Activated CD4-positive, alpha-beta T cell treated with anti-CD3 and anti-CD28 coated beads, Interleukin-2, amount 50 U/mL, for 48 hours (primary cell): ENCODE data around the gene ABHD14A.
"Not testable (repeated sequence)": the region's sequence is repeated elsewhere in the genome, so short reads cannot be mapped to it uniquely, and the experiment has no call there.

Experiments
- DNase-seq, 2 experiments: peaks; one replicate each; pipeline ENCODE4 v3.0.0-alpha.2; 2020

Gene ABHD14A

DNA sequence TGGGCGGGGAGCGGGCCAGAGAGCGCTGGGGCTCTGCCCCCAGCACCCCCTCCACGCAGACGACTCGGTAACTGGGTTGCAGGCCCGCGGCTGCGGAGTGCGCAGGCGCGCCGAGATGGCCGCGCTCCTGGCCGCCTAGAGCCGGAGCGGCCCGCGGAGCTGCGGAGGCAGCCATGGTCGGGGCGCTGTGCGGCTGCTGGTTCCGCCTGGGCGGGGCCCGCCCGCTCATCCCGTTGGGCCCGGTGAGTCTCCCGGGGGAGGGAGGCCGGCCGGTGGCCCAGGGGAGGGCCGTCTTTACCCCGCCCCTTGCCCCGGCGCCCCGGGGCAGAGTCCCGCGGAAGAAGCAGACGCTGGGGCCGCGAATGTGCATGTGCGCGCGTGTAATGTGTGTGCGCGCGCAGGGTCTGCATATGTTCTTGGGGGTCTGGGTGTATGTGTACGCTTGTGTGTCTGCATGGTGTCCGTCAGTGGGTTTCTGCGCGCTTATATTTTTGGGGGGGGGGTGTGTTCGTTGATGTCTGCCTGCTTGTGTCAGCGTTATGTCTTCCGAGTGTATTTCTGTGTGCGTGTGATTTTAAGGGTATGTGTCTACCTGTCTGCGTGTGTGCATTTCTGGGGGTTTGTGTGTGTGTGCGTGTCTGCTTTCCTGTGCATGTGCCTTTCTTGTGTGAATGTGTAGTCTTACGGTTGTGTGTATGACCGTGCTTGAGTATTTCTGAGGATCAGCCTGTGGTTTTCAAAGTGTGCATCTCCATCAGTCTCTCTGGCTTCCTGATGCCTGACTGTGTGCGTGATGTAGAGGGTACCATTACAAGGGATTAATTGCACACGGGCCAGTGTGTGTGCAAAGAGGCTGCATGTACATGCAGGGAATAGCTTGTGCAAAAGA, at the start of gene ABHD14A:
Gene ABHD14A, plus strand, starts transcription at position 102 of the 889 bp plus-strand sequence. Its CDS starts 72 bp downstream, at position 174.
- DNase-seq, result peak; percentile 69 to 76

DNA sequence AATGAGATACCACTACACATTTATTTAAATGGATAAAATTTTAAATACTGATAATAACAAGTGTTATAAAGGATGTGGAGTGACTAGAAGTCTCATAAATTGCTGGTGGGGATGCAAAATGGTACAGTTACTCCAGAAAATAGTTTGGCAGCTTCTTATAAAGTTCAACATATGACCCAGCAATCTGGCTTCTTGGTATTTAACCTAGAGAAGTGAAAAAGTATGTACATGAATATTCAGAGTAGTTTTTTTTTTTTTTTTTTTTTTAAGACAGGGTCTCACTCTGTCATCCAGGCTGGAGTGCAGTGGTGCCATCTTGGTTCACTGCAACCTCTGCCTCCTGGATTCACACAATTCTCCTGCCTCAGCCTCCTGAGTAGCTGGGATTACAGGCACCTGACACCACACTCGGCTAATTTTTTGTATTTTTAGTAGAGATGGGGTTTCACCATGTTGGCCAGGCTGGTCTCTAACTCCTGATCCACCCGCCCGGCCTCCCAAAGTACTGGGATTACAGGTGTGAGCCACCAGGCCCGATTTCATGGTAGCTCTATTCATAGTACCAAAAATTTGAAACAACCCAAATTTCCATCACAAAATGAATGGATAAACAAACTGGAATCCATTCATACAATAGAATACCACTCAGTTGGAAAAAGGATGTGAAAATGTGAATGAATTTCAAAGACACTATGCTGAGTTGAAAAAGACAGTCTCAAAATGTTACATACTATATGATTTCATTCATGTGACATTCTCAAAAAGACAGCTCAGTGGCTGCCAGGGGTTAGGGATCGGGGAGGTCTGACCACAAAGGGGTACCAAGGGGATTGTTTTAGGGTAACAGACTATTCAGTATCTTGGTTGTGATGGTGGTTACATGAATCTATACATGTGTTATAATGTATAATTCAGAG, 47.5 kb upstream of the ABHD14A start:
- no peak for DNase-seq

DNA sequence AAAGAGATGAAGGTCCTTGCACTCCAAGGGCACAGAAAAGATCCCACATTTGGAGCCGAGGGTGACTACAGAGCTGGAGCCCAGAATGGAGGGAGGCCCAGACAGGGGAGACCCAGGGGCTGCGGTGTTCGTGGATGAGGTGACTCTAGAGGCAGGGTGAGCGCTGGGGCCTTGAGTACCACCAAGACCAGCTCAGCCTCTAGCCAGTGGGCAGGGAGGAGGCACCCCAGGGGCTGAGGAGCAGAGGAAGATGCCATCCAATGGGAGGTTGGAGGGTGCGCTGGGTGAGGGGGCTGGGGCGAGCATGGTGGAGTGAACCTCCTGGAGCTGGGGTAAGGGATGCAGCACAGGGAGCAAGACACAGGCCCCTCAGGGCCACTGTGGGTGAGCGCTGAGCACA, 46.4 kb upstream of the ABHD14A start:
- no peak for DNase-seq

DNA sequence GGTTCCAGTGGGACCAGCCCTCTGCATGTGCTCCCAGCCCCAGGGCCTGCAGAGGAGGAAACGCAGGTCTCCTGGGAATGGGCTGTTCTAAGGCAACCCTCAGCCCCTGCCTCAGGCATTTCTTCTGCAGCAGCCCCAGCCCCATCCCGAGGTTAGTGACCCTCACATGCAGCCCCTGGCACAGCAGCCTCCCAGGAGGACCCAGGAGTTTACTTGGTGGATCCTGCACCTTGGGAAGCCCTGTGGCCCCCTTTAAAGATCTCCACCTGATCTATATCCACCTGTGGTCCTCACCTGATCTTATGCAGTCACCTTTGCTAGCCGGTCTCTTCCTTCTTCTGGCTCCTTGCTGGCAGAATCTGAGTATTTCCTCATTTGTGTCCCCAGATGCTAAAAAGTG, 45.9 kb upstream of the ABHD14A start:
- not testable (repeated sequence) for DNase-seq

DNA sequence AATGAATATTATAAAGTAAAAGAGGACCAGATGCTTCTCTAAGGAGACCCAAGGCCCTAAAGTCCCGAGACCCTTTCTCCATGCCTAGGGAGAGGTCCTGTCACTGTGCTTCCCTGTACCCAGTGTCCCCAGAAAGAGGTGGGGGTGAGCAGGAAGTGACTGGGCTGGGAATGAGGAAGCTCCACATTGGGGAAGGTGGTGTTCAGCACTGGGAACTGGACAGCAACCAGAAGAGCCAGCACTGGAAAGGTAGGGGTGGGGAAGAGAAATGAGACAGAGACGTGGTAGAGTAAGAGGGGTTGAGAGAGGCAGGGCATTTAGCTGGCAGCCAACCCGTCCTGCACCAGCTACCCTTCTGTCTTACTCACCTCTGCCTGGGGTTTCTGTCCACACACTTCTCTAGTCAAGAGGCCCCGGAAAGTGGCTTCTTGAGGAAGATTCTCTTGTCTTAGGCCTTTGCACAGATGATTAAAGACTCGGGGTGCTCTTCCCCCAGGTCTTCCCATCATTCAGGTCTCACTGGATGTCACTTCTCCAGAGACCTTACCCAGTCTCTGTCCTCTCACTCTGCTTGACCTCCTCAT, 45.4 kb upstream of the ABHD14A start:
- DNase-seq, result no peak

DNA sequence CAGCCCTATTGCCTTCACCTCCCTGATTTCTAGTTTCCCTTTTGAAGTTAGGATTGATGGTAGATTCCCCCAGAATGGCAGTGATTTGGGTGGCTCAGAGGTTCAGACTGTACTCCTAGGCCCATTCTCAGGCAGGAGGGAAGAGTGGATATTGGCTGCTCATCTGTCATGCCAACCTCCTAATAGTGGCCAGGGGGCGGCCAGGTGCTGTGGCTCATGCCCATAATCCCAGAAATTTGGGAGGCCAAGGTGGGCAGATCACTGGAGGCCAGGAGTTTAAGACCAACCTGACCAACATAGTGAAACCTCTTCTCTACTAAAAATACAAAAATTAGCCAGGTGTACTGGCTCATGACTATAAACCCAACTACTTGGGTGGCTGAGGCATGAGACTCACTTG, 44.4 kb upstream of the ABHD14A start:
- no peak for DNase-seq

DNA sequence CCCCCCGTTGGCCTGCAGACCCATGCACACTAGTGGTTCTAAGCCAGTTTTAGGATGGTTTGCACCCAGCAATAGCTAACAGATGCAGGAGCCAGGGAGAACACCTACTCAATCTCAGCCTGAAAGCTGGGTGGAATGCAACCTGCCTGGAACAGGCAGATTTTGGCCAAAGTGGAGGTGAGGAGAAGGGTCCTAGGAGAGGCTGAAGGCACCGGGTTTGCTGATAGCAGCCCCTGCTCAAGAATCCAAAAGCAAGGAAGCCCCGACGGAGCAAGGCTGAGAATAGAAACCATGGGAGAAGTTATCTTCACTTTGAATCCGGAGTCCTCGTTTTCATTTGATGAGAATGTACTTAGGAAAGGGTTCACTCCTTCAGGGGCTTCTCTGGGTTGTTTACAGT, 43.1 kb upstream of the ABHD14A start:
- no peak for DNase-seq

DNA sequence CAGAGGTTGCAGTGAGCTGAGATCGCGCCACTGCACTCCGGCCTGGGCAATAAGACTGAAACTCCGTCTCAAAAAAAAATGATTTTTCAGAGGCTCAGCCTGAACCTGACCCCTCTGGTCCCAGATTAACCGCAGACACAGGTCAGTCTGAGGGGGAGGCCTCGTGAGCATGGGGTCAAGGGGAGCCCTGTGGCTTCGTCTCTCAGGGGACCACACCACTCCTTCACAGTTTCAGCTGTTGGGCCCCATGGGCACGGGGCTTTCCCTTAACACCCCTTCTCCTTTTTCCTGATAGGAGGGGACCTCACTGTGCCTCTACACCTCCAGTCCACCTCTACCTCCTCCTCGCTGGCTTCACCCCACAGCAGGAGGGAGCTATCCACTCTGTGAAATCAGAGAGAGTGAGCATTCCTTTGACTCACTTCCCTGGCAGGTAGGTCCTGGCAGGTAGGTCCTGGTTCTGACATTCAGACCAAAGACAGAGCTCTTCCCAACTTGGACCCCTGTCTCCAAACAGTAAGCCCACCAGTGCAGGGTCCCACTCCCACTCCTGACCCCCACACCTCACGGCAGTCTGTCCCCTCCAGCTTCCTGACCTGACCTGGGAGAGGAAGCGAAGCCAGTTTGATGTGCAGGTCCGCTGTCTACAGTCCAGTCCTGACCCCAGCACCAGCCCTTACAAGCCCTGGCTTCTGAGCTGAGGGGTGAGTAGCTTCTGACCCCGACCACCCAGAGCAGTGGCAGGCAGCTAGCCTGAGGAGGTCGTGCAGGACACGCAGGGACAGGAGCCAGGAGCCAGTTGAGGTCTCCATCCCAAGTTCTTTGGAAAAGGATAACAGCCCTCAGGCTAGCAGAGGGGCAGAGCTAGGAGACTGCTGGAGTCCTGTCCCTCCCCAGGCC, 42.1 kb upstream of the ABHD14A start:
- no peak for DNase-seq

DNA sequence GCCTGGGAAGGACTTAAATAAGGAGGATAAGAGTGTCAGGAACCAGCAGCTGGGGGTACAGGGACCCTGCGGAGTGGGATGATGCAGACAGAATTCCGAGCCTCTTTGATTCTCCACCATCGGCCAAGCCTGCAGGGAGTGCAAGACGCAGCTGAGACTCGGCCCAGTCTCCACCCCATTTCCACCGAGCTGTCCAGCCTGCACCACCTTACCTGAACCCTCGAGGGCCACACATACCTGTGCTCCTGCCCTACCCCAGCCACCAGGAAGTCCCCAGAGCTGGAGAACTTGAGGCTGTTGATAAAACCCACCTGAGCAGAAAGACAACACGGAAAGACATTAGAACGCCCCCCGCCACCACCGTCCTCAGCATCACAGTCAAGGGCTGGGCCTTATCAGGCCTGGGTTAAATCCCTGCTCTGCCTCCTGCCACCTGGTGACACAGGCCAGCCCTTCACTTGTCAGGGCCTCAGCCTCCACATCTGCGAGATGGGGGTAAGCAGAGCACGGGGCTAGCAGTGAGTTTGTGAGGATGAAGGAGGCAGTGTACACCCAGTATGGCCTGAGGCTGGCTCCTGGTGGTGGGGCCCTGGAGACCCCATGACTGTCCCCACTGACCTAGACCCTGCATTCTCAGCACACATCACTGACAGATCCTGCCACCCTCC, 41.3 kb upstream of the ABHD14A start:
- no peak for DNase-seq

DNA sequence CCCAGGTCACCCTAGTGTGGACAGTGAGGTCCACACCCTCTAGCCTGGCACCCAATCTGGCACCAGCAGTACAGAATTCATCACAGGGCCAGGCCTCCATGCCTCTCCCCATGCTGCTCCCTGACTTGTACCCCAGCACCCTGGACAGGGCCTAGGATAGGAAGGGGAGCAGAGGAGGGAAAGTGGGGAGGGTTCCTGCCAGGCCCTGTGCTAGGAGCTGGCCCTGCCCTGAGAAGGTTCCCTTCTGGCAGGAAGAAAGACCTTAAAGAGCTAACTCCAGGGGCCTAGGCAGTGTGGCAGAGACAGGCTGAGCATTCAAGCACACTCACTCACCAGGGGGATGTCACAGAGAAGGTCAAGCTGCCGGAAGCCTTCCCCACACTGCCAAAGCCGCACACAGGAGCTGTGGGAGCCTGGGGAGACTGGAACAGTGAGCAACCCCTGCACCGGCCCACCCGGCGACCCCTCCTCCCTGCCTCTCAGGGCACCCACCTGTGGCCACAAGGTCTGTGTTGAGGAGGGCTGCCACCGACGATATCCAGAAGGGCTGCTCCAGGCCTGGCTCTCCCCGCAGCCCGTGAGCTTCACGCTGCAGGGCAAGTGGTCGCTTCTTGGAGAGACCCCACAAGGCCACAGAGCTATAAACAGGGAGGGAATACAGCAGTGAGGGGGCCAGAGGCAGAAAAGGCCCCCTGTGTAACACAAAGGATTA, 40.6 kb upstream of the ABHD14A start:
- DNase-seq, result no peak

DNA sequence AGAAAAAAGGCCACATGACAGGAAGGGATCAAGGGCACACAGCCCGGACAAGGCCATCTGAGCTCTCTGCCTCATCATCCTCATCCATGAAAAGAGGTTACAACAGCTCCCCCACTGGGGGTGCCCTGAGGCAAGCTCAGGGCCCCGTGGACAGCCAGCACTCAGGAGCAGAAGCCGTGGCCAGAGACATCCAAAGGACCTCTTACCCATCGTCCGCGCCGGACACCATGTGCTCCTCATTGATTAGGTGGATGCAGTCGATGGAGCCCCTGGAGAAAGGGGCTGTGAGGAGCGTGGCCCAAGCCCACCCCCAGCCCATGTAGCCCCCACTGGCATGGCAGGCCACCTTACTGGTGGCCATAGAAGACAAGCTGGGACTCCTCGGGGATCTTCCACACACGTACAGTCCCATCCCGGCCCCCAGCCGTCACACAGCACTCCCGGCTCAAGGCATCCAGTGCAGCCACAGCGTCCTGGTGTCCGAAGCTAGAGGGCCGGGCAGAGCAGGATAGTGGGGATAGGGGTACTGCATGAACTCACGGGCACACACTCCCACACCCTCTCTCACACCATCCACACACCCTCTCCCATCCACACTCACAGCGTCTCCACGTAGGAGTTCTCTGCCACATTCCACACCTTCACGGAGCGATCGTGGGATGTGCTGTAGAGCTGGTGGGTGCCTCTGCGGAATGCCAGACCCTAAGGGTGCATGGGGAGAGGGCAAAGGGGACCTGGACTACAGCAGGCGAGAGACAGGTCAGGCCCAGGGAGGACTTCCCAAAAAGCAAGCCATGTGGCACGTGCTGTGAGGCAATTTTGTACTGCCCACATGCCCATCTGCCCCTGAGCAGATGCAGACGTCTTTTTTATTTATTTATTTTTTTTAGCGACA, 39.6 kb upstream of the ABHD14A start:
- no peak for DNase-seq

DNA sequence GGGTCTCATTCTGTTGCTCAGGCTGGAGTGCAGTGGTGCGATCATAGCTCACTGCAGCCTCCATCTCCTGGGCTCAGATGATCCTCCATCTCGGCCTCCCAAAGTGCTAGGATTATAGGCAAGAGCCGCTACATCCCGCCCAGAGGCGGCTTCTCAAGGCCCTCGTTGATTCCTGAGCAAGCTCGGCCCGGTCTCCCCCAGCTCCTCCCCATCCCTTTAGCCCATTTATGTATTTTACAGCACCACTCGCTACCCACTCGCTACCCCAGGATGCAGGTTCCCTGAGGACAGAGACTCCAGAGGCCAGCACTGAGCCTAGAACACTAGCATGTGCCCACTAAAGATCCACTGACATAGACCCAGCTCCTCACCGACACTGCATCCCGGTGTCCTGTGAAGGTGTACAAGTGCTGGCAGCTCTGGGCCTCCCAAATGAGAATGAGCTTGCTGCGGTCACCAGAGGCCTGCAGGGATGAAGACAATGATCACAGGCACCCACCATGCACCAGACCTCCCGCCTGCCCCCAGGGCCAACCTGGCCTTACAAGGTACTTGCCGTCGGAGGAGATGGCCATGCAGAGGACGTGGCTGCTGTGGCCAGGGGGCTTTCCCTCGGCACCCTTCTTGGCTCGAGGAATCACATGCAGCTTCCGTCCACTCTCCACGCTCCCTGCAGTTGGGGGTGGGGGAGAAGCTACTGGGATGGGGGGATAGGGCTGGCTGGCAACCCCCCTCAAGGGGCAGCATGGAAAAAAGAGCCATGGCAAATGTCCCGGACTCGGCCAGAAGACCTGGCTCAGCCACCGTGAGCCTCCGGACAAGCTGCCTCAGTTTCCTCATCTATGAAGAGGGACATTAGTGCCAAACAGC, 38.7 kb upstream of the ABHD14A start:
- DNase-seq, result no peak

DNA sequence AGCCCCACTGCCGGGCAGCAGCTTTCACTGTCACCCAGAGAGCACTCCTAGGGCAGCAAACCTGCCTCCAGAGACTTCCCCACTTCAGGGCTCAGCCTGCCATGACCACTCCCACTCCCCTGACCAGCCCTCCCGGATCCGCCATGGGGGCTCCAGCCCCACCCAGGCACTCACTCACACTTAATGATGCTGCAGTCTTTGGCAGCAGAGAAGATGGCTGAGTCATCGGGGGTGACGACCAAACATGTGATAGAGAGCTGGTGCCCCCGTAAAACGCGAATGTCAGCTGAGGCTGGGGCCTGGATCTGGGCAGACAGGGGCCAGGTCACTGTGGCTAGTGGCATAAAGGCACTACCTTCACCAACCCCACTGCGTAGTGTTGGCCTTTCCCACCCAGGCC, 37.9 kb upstream of the ABHD14A start:
- DNase-seq, result no peak

DNA sequence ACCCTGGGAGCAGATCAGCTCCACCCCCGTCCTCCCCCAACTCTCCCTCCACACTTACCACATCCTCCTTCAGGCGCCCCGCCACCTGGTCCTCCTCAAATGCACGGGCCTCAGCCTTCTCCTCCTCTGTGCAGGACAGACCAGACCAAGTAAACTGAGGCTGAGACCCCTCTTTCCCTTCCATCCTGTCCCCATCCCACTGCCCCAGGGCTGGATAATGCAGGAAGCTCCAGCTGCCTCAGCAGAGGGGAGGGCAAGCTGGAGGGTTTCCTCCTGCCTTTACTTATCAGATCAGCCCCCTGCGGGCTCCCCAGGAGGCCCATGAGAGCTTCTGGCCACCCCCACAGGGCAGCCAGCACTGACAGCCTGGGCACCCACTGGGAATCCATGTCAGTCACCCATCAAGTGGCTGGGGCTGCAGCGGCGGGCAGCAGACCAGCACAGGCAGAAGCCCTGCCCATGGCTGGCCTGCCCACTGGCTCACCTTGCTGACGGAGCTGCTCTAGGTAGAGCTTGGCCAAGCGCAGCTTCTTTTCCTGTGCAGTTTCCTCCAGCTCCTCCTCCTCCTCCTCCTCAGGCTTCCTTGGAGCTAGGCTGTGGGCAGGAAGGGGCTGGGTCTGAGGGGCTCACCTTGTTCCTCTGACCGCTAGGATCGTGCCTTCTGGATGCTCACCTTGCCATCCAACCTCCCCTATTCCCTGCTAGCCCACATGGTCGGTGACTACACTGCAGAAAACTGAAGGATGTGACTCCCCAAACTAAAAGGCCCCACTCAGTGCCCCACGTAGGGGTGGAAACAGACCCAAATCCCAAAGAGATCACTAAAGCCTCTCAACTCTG, 37.0 kb upstream of the ABHD14A start:
- no peak for DNase-seq

DNA sequence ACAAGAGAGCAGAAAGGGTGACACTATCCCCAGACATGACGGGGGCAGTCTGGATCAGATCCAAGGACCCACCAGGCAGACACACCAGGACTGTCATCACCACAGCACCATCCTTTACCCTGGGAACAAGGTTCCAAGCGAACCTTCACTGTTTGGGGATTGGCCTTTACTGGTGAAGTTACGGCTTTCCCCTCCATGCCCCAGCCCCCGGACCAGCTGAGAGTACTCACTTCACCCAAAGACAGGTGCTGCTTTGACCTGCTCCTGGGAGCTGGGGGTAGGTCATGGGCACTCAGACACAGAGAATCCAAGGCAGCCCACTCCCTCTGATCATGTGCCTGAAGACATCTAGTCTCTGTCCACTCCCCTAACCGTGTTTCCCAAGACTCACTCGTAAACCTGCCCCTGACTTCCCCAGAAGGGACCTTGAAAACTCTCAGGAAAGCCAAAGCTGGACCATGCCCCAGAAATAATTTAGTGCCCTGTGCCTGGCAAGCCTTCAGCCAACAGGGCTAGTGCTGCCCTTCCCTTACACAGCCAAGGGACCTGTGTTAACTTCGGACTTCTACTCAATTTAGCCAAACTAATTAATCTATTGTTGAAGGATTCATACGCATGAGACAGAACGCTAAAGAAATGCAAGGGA, 36.0 kb upstream of the ABHD14A start:
- no peak for DNase-seq

DNA sequence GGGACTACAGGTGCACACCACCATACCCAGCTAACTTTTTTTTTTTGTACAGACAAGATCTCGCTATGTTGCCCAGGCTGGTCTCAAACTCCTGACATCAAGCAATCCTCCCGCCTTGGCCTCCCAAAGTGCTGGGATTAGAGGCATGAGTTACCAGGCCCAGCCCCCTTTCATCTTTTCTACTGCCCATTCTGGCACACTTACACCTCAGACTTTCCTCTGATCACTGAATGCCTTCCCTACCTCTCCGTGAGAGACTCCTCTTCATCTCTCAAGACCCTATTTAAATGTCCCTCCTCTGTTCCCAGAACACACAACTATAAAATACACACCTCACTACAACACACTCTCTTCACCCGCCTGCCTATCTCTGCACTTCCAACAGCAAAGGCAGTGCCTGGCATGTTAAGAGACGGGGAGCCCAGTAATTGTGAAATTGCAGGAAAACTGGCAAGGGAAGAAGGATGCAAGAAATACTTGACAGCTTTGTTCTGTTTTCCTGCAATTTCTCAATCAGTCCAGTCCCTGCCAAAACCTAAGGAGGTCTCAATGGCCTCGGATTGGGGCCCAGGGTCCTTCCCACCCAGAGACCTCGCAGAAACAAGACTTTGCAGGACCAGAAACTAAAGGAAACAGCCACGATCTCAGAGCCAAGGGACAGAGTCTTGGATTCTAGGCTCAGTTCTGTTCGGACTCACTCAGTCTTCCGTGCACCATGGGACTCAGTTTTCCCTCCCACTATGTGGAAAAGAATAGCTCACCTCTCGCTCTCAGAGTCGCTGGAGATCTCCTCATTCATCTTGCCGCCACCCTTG, 34.0 kb upstream of the ABHD14A start:
- DNase-seq, result no peak

DNA sequence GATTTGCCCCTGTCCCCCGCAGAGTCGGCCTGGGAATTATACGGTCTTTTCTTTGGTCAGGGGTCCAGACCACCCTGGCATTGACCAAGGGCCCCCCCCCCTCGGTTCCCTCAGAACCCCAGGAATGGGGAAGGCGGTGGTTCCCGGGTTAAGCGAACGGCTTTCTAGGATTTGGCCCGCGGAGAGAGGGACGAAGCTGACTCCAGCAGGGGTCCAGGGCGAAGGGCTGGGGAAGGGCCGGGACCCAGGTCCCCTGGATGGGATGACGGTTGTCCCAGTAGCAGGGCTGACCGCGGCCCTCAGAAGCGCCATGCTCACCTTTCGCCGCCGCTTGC, 33.4 kb upstream of the ABHD14A start:
- DNase-seq, result no peak
